HEK293 (cell line): ENCODE results near the gene TGM6.

ENCODE experiments used
- CTCF ChIA-PET: fragments of 350-600 bp; formaldehyde crosslinking; extraction: SDS; loops from one replicate; lab custom pipeline; 2021; ENCODE audit warnings: antibody characterized with exemption; lab: Yijun Ruan, JAX
- POLR2A ChIA-PET: fragments of 300-600 bp; formaldehyde crosslinking; extraction: SDS; loops from one replicate; lab custom pipeline; 2020; ENCODE audit warnings: antibody characterized with exemption, inconsistent platforms; lab: Yijun Ruan, JAX
- H3K27ac ChIP-seq: fragments of 200-500 bp; sonication (Bioruptor generic); 2 replicates; pipeline ENCODE4 v1.5.1; 2014; ENCODE audit warnings: low read depth, low read length, control low read depth, inconsistent platforms; ENCODE audit errors: extremely low read depth
- H3K36me3 ChIP-seq, 2 experiments: fragments of 200-500 bp in 1 of 2; sonication (Bioruptor generic) in 1 of 2; 1 replicate in 1 of 2; 2 replicates in 1 of 2; pipeline ENCODE4 v1.5.1; 2014 to 2017; ENCODE audit warnings: inconsistent platforms in 2 of 2, low read length in 2 of 2; ENCODE audit not compliant: control insufficient read depth in 2 of 2, insufficient read depth in 1 of 2
- H3K4me1 ChIP-seq: fragments of 200-500 bp; sonication (Bioruptor generic); 2 replicates; pipeline ENCODE4 v1.5.1; 2014; ENCODE audit warnings: mild to moderate bottlenecking, low read length, inconsistent platforms; ENCODE audit not compliant: control insufficient read depth, insufficient read depth
- H3K4me3 ChIP-seq: 2 replicates; pipeline ENCODE4 v1.5.1; 2011; ENCODE audit warnings: low read depth, mild to moderate bottlenecking, control low read depth, low read length, moderate library complexity
- H3K9me3 ChIP-seq: fragments of 200-500 bp; sonication (Bioruptor generic); 2 replicates; pipeline ENCODE4 v1.5.1; 2014; ENCODE audit warnings: low read depth, low read length, inconsistent platforms; ENCODE audit not compliant: control insufficient read depth, insufficient read depth
- AEBP2 ChIP-seq: fragments of 450-650 bp; formaldehyde crosslinking; IDR thresholded peaks from 2 replicates; pipeline ENCODE4 v1.5.1; 2016; ENCODE audit warnings: missing biosample characterization, missing genetic modification characterization, borderline replicate concordance
- BCL6B ChIP-seq: fragments of 450-650 bp; formaldehyde crosslinking; IDR thresholded peaks from 2 replicates; pipeline ENCODE4 v1.5.1; 2017; ENCODE audit warnings: missing biosample characterization, missing genetic modification characterization
- GLI4 ChIP-seq: fragments of 450-650 bp; formaldehyde crosslinking; IDR thresholded peaks from 2 replicates; pipeline ENCODE4 v1.5.1; 2016; ENCODE audit warnings: missing biosample characterization, missing genetic modification characterization
- KLF16 ChIP-seq: fragments of 450-650 bp; formaldehyde crosslinking; IDR thresholded peaks from 2 replicates; pipeline ENCODE4 v1.5.1; 2017; ENCODE audit warnings: missing biosample characterization, missing genetic modification characterization
- SETDB1 ChIP-seq: IDR thresholded peaks from one replicate; pipeline ENCODE4 v1.6.1; 2017; ENCODE audit warnings: mild to moderate bottlenecking, low read length, moderate library complexity, mixed read lengths; ENCODE audit not compliant: insufficient read length
- SP2 ChIP-seq: fragments of 450-650 bp; formaldehyde crosslinking; IDR thresholded peaks from 2 replicates; pipeline ENCODE4 v1.5.1; 2016; ENCODE audit warnings: missing biosample characterization, missing genetic modification characterization
- SP7 ChIP-seq: fragments of 450-650 bp; formaldehyde crosslinking; IDR thresholded peaks from 2 replicates; pipeline ENCODE4 v1.5.1; 2016; ENCODE audit warnings: missing biosample characterization, missing genetic modification characterization
- WT1 ChIP-seq: fragments of 450-650 bp; formaldehyde crosslinking; IDR thresholded peaks from 2 replicates; pipeline ENCODE4 v1.5.1; 2016; ENCODE audit warnings: missing biosample characterization, missing genetic modification characterization
- ZBTB17 ChIP-seq: fragments of 450-650 bp; formaldehyde crosslinking; IDR thresholded peaks from 2 replicates; pipeline ENCODE4 v1.5.1; 2016; ENCODE audit warnings: missing biosample characterization, missing genetic modification characterization
- ZEB2 ChIP-seq: fragments of 450-650 bp; formaldehyde crosslinking; IDR thresholded peaks from 2 replicates; pipeline ENCODE4 v1.5.1; 2016; ENCODE audit warnings: missing biosample characterization, missing genetic modification characterization
- ZFP3 ChIP-seq: fragments of 450-650 bp; formaldehyde crosslinking; IDR thresholded peaks from 2 replicates; pipeline ENCODE4 v1.5.1; 2016; ENCODE audit warnings: low read depth, missing biosample characterization, missing genetic modification characterization
- ZFP41 ChIP-seq: fragments of 450-650 bp; formaldehyde crosslinking; IDR thresholded peaks from 2 replicates; pipeline ENCODE4 v1.5.1; 2016; ENCODE audit warnings: missing biosample characterization, missing genetic modification characterization, borderline replicate concordance
- ZNF112 ChIP-seq: fragments of 450-650 bp; formaldehyde crosslinking; IDR thresholded peaks from 2 replicates; pipeline ENCODE4 v1.5.0; 2017; ENCODE audit warnings: missing biosample characterization, missing genetic modification characterization
- ZNF169 ChIP-seq: fragments of 450-650 bp; formaldehyde crosslinking; IDR thresholded peaks from 2 replicates; pipeline ENCODE4 v1.5.1; 2016; ENCODE audit warnings: missing biosample characterization, missing genetic modification characterization
- ZNF2 ChIP-seq: fragments of 450-650 bp; formaldehyde crosslinking; IDR thresholded peaks from 2 replicates; pipeline ENCODE4 v1.5.1; 2016; ENCODE audit warnings: missing biosample characterization, missing genetic modification characterization
- ZNF223 ChIP-seq: fragments of 450-650 bp; formaldehyde crosslinking; IDR thresholded peaks from 2 replicates; pipeline ENCODE4 v1.5.1; 2016; ENCODE audit warnings: missing biosample characterization, missing genetic modification characterization
- ZNF248 ChIP-seq: fragments of 450-650 bp; formaldehyde crosslinking; IDR thresholded peaks from 2 replicates; pipeline ENCODE4 v1.5.1; 2017; ENCODE audit warnings: missing biosample characterization, missing genetic modification characterization
- ZNF280D ChIP-seq: fragments of 450-650 bp; formaldehyde crosslinking; IDR thresholded peaks from 2 replicates; pipeline ENCODE4 v1.5.1; 2016; ENCODE audit warnings: missing biosample characterization, missing genetic modification characterization
- ZNF324 ChIP-seq: fragments of 450-650 bp; formaldehyde crosslinking; IDR thresholded peaks from 2 replicates; pipeline ENCODE4 v1.5.1; 2016; ENCODE audit warnings: missing biosample characterization, missing genetic modification characterization
- ZNF366 ChIP-seq: fragments of 450-650 bp; formaldehyde crosslinking; conservative IDR thresholded peaks from 2 replicates; pipeline ENCODE4 v1.5.1; 2016; ENCODE audit warnings: missing biosample characterization, missing genetic modification characterization
- ZNF398 ChIP-seq: fragments of 450-650 bp; formaldehyde crosslinking; IDR thresholded peaks from 2 replicates; pipeline ENCODE4 v1.5.1; 2017; ENCODE audit warnings: missing biosample characterization, missing genetic modification characterization
- ZNF423 ChIP-seq: fragments of 450-650 bp; formaldehyde crosslinking; IDR thresholded peaks from 2 replicates; pipeline ENCODE4 v1.5.1; 2016; ENCODE audit warnings: missing biosample characterization, missing genetic modification characterization
- ZNF473 ChIP-seq: fragments of 450-650 bp; formaldehyde crosslinking; IDR thresholded peaks from 2 replicates; pipeline ENCODE4 v1.5.1; 2017; ENCODE audit warnings: missing biosample characterization, missing genetic modification characterization
- ZNF600 ChIP-seq: fragments of 450-650 bp; formaldehyde crosslinking; IDR thresholded peaks from 2 replicates; pipeline ENCODE4 v1.5.1; 2016; ENCODE audit warnings: missing biosample characterization, missing genetic modification characterization
- ZNF610 ChIP-seq: fragments of 450-650 bp; formaldehyde crosslinking; IDR thresholded peaks from 2 replicates; pipeline ENCODE4 v1.5.1; 2016; ENCODE audit warnings: missing biosample characterization, missing genetic modification characterization, borderline replicate concordance
- ZNF621 ChIP-seq: fragments of 450-650 bp; formaldehyde crosslinking; IDR thresholded peaks from 2 replicates; pipeline ENCODE4 v1.5.1; 2017; ENCODE audit warnings: missing biosample characterization, missing genetic modification characterization
- ZNF639 ChIP-seq: fragments of 450-650 bp; formaldehyde crosslinking; IDR thresholded peaks from 2 replicates; pipeline ENCODE4 v1.5.1; 2016; ENCODE audit warnings: missing biosample characterization, missing genetic modification characterization
- ZNF658 ChIP-seq: fragments of 450-650 bp; formaldehyde crosslinking; IDR thresholded peaks from 2 replicates; pipeline ENCODE4; 2016; ENCODE audit warnings: missing biosample characterization, missing genetic modification characterization
- ZNF660 ChIP-seq: fragments of 450-650 bp; IDR thresholded peaks from 2 replicates; pipeline ENCODE4 v1.5.1; 2018; ENCODE audit warnings: missing biosample characterization, mild to moderate bottlenecking, missing genetic modification characterization

Gene TGM6

GRCh38 chr20:2399390-2399789 is 18.7 kb downstream of the TGM6 start:
- TF ChIP-seq AEBP2 (no peak), WT1 (tag by site-specific recombination) (no peak), ZNF610 (tag by site-specific recombination) (no peak), ZNF169 (no peak), ZNF658 (no peak), ZNF639 (tag by site-specific recombination) (no peak), ZNF621 (tag by site-specific recombination) (no peak), ZNF600 (no peak), ZEB2 (tag by site-specific recombination) (no peak), SETDB1 (no peak), ZFP3 (tag by site-specific recombination) (no peak), ZNF366 (tag by site-specific recombination) (no peak), ZNF280D (tag by site-specific recombination) (no peak), ZNF112 (tag by site-specific recombination) (no peak), ZNF324 (tag by site-specific recombination) (no peak), ZBTB17 (tag by site-specific recombination) (no peak), ZNF660 (tag by site-specific recombination) (no peak), GLI4 (tag by site-specific recombination) (no peak)
- no peaks in the 10 kb centered on the region for H3K4me1 ChIP-seq
- no peak overlapping the region for H3K4me3 ChIP-seq
- H3K9me3 ChIP-seq, result no peaks in the 10 kb centered on the region
- H3K36me3 ChIP-seq, result no peaks in the 10 kb centered on the region
- no peak overlapping the region for H3K27ac ChIP-seq
- POLR2A ChIA-PET, result no interaction called here
- CTCF ChIA-PET, result interaction anchor here (0.7 to 3.5 kb wide), 3 partner anchors 12 to 192 kb away, joined by 3 to 21 read pairs (median 3); no protein-coding TSS in a partner anchor

GRCh38 chr20:2400290-2400689 is 19.6 kb downstream of the TGM6 start:
- CTCF ChIA-PET, result interaction anchor here (0.6 to 3.5 kb wide), 5 partner anchors 13 to 192 kb away, joined by 3 to 23 read pairs (median 3); no protein-coding TSS in a partner anchor
- no peak for TF ChIP-seq SP7
- no peak for TF ChIP-seq ZNF248 (tag by site-specific recombination)
- TF ChIP-seq SP2 (tag by site-specific recombination), result no peak
- TF ChIP-seq ZNF473, result no peak
- TF ChIP-seq ZNF398, result no peak
- TF ChIP-seq ZFP41 (tag by site-specific recombination), result no peak
- TF ChIP-seq BCL6B (tag by site-specific recombination), result no peak
- no peak for TF ChIP-seq ZNF423 (tag by site-specific recombination)
- TF ChIP-seq ZNF610 (tag by site-specific recombination), result no peak
- no peak for TF ChIP-seq ZFP3 (tag by site-specific recombination)
- TF ChIP-seq ZNF223 (tag by site-specific recombination), result no peak
- no peak for TF ChIP-seq KLF16
- TF ChIP-seq ZNF2, result no peak

More at GRCh38 chr20:2400290-2400689, 19.6 kb downstream of the TGM6 start:
- Histone ChIP-seq H3K27ac (no peak overlapping the region), H3K36me3 (no peaks in the 10 kb centered on the region), H3K4me1 (no peaks in the 10 kb centered on the region), H3K9me3 (no peaks in the 10 kb centered on the region), H3K4me3 (no peak overlapping the region)
- POLR2A ChIA-PET, result no interaction called here
